ENCODE measurements around the gene VSIG8.

VSIG8 gene, protein sequence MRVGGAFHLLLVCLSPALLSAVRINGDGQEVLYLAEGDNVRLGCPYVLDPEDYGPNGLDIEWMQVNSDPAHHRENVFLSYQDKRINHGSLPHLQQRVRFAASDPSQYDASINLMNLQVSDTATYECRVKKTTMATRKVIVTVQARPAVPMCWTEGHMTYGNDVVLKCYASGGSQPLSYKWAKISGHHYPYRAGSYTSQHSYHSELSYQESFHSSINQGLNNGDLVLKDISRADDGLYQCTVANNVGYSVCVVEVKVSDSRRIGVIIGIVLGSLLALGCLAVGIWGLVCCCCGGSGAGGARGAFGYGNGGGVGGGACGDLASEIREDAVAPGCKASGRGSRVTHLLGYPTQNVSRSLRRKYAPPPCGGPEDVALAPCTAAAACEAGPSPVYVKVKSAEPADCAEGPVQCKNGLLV

GRCh38 chr1:159862557-159862956 is at the start of gene VSIG8:
TSS of gene VSIG8 (minus strand) at chr1:159862657. CDS start at chr1:159862521, 136 bp downstream.
- ATAC-seq: no peak
- no peak for TF ChIP-seq ZFP3 (CRISPR knock-in tag; IDR thresholded peaks at IDR 0.05)
- TF ChIP-seq PPARA (CRISPR knock-in tag; IDR thresholded peaks at IDR 0.05; ENCODE audit: borderline replicate concordance): no peak
- no peak for TF ChIP-seq CSRNP3 (CRISPR knock-in tag; IDR thresholded peaks at IDR 0.05)
- TF ChIP-seq ESRRG (CRISPR knock-in tag; IDR thresholded peaks at IDR 0.05): no peak
- no peak for TF ChIP-seq RARB (CRISPR knock-in tag; IDR thresholded peaks at IDR 0.05)
- no peak for TF ChIP-seq PATZ1 (CRISPR knock-in tag; IDR thresholded peaks at IDR 0.05; ENCODE audit: borderline replicate concordance)
- no peak for TF ChIP-seq ZNF565 (CRISPR knock-in tag; conservative IDR thresholded peaks at IDR 0.05; ENCODE audit: low read depth)
- TF ChIP-seq ISL1 (CRISPR knock-in tag; IDR thresholded peaks at IDR 0.05): no peak
- TF ChIP-seq TOX (CRISPR knock-in tag; IDR thresholded peaks at IDR 0.05; ENCODE audit: borderline replicate concordance): no peak
- TF ChIP-seq ARNTL (CRISPR knock-in tag; IDR thresholded peaks at IDR 0.05; ENCODE audit: borderline replicate concordance, low read depth): no peak
- no peak for TF ChIP-seq GLIS3 (CRISPR knock-in tag; IDR thresholded peaks at IDR 0.05)
- TF ChIP-seq CSDC2 (CRISPR knock-in tag; IDR thresholded peaks at IDR 0.05): no peak
- TF ChIP-seq, protein P1, sequence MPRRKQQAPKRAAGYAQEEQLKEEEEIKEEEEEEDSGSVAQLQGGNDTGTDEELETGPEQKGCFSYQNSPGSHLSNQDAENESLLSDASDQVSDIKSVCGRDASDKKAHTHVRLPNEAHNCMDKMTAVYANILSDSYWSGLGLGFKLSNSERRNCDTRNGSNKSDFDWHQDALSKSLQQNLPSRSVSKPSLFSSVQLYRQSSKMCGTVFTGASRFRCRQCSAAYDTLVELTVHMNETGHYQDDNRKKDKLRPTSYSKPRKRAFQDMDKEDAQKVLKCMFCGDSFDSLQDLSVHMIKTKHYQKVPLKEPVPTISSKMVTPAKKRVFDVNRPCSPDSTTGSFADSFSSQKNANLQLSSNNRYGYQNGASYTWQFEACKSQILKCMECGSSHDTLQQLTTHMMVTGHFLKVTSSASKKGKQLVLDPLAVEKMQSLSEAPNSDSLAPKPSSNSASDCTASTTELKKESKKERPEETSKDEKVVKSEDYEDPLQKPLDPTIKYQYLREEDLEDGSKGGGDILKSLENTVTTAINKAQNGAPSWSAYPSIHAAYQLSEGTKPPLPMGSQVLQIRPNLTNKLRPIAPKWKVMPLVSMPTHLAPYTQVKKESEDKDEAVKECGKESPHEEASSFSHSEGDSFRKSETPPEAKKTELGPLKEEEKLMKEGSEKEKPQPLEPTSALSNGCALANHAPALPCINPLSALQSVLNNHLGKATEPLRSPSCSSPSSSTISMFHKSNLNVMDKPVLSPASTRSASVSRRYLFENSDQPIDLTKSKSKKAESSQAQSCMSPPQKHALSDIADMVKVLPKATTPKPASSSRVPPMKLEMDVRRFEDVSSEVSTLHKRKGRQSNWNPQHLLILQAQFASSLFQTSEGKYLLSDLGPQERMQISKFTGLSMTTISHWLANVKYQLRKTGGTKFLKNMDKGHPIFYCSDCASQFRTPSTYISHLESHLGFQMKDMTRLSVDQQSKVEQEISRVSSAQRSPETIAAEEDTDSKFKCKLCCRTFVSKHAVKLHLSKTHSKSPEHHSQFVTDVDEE (CRISPR knock-in tag; IDR thresholded peaks at IDR 0.05): no peak
- TF ChIP-seq ZNF70 (CRISPR knock-in tag; IDR thresholded peaks at IDR 0.05): no peak
- no peak for TF ChIP-seq ZC3H10 (CRISPR knock-in tag; IDR thresholded peaks at IDR 0.05)
- TF ChIP-seq ZFP30 (CRISPR knock-in tag; IDR thresholded peaks at IDR 0.05): no peak
- TF ChIP-seq OSR1 (CRISPR knock-in tag; IDR thresholded peaks at IDR 0.05): no peak
- TF ChIP-seq ZNF8 (CRISPR knock-in tag; IDR thresholded peaks at IDR 0.05): no peak
- TF ChIP-seq TCF4 (CRISPR knock-in tag; IDR thresholded peaks at IDR 0.05; ENCODE audit: borderline replicate concordance): no peak

- TF ChIP-seq PPARA (CRISPR knock-in tag; IDR thresholded peaks at IDR 0.05; ENCODE audit: borderline replicate concordance): no peak
- TF ChIP-seq, protein P2, sequence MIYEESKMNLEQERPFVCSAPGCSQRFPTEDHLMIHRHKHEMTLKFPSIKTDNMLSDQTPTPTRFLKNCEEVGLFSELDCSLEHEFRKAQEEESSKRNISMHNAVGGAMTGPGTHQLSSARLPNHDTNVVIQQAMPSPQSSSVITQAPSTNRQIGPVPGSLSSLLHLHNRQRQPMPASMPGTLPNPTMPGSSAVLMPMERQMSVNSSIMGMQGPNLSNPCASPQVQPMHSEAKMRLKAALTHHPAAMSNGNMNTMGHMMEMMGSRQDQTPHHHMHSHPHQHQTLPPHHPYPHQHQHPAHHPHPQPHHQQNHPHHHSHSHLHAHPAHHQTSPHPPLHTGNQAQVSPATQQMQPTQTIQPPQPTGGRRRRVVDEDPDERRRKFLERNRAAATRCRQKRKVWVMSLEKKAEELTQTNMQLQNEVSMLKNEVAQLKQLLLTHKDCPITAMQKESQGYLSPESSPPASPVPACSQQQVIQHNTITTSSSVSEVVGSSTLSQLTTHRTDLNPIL (CRISPR knock-in tag; IDR thresholded peaks at IDR 0.05; ENCODE audit: low read depth): no peak
- no peak for ATAC-seq
Observed at GRCh38 chr1:159911326-159912070, 49.0 kb upstream of the VSIG8 start.

- ATAC-seq: no peak
- TF ChIP-seq, protein P2 (CRISPR knock-in tag; IDR thresholded peaks at IDR 0.05; ENCODE audit: low read depth): no peak
- no peak for TF ChIP-seq BACH2 (CRISPR knock-in tag; IDR thresholded peaks at IDR 0.05; ENCODE audit: borderline replicate concordance)
Observed at GRCh38 chr1:159908031-159908940, 45.8 kb upstream of the VSIG8 start.

Data from SK-N-SH treated with all-trans-retinoic acid at 6 μM for 48 hours (cell line).